HG03571 (cell line): ENCODE results near the gene HSPB1.
A peak's percentile ranks its signal among the peaks of the same experiment; 100 is the strongest.
"Not testable (repeated sequence)": the region's sequence is repeated elsewhere in the genome, so short reads cannot be mapped to it uniquely, and the experiment has no call there.

Experiments
- ATAC-seq: cut with Tn5 transposase; IDR thresholded peaks from one replicate; pipeline ENCODE4 v1.9.1; 2021; ENCODE audit not compliant: unreplicated experiment

HSPB1 gene

DNA sequence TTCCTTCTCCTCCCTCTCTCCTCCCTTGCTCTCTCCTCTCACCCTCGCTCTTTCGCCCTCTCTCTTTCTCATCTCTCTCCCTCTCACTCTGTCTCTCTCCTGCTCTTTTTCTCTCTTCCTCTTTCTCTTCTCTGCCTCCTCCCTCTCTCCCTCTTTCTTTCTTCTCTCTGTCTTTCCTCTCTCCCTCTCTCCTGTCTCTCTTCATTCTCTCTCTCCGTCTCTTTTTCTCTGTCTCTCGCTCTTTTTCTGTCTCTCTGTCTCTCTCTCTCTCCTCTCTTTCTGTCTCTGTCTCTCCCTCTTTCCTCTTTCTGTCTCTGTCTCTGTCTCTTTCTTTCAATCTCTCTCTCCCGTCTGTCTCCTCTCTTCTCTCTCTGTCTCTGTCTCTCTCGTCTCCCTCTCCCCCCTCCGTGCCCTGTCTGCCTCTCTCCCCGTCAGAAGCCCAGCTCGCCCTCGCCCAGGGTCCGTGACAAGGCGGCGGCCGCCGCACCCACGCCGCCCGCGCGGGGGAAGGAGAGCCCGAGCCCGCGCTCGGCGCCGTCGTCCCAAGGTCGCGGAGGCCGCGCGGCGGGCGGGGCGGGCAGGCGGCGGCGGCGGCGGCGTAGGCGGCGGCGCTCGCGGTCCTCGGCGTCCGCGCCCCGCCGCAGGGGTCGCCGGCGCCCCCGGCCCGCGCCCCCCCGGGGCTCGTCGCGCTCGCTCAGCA lies 21.3 kb upstream of the HSPB1 start:
- no peak for ATAC-seq

DNA sequence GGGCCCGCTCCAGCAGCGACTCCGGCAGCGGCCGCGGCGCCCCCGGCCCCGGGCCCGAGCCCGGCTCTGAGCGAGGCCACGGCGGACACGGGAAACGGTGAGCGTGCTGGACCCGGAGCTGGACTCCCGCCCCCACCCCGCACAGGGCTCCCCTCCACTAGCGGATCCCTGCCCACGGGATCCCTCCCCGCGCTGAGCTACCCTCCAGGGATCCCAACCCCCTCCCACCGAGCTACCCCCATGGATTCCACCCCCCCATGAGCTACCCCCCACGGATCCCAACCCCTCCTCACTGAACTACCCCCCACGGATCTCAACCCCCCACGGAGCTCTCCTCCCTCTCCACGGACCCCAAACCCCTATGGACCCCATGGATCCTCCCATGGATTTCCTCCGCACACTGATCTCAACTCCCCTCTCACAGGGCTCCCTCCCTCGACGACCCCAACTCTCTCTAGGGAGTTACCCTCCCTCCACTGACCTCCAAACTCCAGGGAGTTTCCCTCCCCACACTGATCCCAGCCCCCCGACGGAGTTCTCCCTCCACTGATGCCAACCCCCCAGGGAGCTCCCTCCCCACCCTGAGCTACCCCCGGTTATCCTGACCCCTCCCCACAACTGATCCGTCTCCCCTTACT lies 20.6 kb upstream of the HSPB1 start:
- ATAC-seq: no peak

DNA sequence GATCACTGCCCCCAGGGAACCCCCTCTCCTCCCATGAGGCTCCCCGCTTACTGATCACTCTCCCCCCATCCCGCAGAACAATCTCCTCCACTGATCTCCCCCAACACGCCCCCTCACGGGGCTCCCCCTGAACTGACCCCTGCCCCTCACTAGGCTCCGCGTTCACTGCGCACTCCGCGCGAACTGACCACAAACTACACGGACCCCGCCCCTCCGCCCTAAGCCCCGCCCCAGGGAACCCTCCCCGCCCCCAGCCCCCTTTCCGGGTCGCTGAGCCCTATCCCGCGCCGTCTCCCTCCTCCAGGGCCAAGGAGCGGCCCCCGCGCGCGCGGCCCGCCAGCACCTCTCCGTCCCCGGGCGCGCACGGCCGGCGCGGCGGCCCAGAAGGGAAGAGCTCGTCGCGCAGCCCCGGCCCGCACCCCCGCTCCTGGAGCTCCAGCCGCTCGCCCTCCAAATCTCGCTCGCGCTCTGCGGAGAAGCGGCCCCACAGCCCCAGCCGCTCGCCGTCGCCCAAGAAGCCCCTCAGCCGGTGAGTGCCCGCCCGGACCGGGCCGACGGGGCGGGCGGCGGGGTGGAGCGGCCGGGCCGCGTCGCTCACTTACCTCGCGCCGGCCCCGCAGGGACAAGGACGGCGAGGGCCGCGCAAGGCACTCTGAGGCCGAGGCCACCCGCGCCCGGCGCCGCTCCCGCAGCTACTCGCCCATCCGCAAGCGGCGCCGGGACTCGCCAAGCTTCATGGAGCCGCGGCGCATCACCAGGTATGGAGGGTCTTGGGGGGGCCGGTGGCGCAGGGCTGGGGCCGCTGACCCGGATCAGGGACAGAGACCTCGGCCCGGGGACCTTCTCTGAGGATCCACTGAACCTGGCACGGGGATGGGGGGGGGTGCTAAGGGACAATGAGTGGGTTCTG lies 19.9 kb upstream of the HSPB1 start:
- no peak for ATAC-seq

DNA sequence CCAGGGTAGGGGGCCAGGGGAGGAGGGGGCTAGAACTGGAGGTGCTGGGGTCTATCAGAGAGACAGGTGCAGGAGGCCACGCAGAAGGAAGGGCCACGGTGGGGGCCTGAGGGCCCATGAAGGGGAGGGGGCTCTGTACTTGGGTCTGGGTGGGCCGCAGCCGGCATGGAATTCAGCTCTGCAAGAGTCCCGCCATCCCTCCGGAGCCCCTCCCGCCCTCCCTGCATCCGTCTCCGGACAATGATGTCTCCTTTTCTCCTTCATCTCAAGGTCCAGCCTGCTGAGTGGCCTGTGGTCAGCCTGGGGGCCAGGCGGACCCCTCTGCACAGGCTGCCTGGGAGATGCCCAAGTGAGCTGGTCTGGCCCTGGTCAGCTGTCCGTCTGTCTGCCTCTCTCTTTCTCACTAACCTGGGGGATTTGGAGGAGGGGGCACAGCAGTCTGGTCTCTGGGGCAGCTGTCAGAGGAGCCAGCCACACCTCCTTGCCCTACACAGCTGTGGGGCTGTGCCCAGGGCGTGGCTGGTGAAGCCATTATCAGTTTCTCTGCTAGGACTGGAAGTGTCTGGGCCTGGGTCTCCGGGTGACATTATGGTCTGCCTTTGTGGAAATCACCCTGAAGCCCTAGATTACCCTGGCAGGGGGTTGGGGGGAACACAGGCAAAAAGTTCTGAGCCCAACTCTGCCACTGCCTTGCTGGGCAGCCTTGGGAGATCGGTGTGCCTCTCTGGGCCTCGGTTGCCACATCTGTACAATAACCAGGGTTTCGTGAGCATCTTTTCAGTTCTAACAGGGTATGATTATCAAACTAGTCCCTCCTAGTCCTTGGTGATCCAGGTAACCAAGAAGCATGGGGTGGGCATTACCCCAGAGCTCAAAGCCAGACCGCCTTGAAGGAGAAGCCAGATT lies 19.0 kb upstream of the HSPB1 start:
- ATAC-seq: no peak

DNA sequence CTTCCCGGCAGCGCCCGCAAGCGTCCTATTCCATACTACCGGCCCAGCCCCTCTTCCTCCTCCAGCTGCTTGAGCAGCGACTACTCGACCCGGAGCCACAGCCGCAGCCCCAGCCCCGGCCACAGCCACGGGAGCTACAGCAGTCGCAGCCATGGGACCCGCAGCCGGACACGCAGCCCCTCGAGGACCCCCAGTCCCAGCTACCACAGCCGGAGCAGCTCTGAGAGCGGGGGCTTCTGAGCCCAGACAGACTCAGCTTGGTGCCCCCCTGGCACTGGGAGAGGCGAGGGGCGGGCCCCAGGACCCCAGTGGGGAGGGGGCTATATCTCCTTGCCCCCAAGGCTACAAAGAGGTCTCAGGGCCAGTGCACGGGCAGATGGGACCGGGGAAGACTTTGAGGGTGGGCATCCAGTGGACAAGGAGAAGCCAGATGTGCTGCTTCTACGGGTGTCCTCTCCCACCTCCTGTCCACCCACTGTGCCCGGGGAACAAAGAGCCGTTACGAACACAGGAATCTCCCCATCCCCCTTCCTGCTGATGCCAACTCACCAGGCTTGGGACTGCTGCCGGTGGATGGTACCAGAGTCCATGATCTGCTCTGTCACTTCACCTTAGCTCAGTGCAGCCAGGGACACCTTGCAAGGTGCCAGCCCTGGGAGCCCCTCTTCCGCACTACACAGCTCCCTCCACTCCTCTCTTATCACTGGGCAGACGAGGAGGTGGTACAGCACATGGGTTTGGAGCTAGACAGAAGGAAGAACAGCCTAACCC lies 16.7 kb upstream of the HSPB1 start:
- no peak for ATAC-seq

DNA sequence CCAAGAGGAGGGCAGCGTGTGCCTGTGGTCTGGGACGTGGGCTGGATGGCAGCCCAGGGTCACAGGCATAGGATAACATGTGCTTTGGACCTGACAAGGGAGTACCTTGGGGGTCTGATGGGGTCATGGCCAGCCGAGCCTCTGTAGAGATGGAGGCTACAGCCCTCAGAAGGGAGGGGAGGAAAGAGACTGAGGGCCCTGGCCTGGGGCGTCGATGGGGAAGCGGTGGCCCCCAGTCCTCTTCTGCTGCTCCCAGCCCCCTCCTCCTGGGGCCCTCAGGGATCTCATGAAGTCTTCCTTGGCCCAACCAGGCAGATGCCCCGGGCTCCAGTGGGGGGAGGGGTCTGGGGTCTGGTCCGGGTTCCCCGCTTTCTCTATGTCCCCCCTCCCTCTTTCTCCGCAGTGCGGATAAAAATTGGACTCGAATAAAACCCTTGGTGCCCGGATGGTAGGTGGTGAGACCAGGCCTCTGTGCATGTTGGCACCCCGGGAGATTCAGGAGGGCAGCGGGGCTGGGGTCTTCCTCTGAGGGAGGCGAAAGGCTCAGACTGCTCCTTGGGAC lies 15.6 kb upstream of the HSPB1 start:
- ATAC-seq: no peak

DNA sequence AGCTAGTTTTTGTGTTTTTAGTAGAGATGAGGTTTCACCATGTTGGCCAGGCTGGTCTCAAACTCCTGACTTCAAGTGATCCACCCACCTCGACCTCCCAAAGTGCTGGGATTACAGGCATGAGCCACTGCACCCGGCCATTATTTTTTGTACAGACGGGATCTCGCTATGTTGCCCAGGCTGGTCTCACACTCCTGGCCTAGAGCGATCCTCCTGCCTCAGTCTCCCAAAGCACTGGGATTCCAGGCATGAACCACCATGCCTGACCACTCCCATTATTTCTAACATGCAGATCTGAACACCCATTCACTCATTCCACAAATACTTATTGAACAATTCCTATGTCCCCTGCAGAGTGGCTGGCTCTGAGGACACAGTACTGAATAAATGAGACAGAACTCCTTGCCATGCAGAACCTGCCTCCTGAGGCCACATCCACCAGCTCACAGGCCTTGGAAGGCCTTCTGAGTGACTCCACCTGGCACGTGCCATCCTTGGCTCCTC lies 11.6 kb upstream of the HSPB1 start:
- not testable (repeated sequence) for ATAC-seq

DNA sequence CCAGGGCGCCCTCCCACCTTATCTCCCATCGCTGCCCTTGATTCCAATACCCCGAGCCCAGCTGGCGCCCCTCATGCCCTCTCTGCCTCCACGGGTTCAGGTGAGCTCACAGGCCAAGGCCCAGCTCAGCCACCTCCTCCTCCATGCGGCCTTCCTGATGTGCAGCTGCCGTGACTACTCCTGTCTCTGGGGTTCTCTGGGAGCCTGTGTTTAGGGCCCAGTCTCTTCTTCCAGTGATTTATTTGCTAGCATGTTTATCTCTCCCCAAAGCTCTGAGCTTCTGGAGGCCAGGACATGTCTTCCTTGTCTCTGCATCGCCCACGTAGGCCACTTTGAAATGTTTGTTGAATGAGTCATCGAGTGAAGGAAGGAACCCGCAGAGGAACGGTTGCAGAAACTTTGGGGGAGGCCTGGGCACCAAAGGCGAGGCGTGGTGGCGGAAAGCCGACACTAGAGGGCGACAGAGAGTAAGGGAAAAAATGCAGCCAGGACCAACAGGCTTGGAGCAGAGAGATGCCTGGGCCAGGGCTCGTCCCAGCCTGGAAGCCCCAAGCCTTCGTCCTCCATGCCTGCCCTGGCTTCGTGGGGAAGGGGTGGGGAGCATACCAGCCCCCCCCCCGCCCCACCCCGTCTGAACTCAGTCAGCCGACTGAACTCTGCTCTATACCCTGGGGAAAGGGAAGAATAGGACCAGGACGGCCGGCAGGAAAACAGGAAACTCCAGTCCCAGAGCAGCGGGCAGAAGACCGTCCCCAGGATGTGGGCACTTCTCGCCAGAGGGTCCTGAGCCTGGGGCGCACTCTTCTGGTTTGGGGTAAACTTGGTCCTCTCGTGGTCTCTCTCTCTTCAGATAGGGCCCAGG lies 10.9 kb upstream of the HSPB1 start:
- ATAC-seq: peak; percentile 76

DNA sequence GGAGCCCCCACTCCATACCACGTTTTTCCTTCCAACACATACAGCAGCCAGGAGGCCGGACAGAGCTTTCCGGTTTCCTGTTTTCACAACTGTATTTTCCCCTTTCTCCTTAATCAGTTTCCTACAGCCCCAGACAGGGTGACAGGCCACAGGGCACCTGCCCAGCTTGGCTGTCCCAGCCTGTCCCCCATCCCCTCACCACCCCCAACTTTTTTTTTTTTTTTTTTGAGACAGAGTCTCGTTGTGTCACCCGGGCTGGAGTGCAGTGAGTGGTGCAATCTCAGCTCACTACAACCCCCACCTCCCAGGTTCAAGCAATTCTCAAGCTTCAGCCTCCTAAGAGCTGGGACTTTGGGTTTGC lies 10.3 kb upstream of the HSPB1 start:
- ATAC-seq: no peak

DNA sequence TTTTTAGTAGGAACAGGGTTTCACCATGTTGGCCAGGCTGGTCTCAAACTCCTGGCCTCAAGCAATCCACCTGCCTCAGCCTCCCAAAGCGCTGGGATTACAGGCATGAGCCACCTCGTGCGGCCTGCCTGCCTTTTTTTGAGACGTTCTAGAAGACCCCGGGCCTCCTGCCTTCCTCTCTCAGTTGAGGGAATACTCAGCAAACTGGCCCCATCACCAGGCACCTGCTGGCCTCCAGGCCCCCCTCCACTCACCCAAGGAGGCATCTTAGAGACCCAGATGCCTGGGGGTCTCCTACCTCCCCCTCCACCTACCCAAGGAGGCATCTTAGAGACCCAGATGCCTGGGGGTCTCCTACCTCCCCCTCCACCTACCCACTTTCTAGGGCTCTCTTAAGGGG lies 9.6 kb upstream of the HSPB1 start:
- not testable (repeated sequence) for ATAC-seq

DNA sequence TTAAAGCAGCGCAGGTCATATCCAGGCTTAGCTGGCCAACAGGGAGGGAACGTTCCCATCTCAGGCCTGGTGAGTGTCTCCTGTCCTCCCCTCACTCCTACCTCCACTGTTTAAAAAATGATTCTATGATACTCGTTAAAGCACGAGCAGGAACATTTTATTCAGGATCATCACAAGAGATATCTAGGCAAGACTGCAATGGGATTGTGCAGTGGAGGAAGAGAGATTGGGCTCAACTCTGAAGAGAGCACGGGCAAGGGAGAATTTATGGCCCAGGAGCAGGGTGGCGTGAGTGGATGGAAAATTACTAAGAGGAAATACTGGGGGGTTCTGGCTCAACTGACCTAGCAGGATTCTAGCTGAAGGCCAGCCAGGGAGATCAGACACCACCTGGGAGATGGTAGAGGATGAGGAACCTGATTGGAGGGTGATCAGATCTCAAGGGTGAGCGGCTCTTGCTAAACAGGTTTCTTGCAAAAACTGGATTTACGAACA lies 9.0 kb upstream of the HSPB1 start:
- no peak for ATAC-seq

DNA sequence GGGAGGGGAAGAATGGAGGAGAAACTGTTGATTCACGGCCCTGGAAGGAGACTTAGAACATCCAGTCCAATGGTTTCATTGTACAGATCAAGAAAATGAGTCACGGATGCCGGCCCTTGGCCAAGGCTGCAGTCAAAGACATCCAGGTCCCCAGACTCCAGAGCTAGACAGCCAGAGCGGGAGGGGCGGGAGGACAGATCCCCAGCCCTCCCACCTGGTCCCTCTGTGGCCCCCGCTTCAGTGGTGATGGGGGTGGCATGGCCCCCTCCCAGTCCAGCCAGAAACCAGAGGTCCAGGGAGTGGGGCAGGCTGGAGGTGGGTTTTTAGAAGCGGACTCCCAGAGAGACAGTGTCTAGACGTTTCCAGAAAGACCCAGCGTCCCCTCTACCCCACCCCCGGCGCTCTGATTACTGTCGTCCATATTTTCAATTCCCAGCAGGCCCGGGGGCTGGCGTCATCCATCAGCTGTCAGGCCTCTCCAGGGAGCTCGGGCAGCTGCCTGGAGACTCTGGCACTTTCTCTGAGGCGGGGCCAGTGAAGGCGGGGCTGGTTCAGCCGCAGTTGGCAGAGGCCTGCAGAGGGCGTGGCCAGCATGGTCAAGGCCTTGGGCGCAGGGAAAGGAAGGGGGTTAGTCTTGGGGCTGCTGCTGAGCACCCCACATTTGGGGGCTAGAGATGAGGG lies 8.0 kb upstream of the HSPB1 start:
- no peak for ATAC-seq

DNA sequence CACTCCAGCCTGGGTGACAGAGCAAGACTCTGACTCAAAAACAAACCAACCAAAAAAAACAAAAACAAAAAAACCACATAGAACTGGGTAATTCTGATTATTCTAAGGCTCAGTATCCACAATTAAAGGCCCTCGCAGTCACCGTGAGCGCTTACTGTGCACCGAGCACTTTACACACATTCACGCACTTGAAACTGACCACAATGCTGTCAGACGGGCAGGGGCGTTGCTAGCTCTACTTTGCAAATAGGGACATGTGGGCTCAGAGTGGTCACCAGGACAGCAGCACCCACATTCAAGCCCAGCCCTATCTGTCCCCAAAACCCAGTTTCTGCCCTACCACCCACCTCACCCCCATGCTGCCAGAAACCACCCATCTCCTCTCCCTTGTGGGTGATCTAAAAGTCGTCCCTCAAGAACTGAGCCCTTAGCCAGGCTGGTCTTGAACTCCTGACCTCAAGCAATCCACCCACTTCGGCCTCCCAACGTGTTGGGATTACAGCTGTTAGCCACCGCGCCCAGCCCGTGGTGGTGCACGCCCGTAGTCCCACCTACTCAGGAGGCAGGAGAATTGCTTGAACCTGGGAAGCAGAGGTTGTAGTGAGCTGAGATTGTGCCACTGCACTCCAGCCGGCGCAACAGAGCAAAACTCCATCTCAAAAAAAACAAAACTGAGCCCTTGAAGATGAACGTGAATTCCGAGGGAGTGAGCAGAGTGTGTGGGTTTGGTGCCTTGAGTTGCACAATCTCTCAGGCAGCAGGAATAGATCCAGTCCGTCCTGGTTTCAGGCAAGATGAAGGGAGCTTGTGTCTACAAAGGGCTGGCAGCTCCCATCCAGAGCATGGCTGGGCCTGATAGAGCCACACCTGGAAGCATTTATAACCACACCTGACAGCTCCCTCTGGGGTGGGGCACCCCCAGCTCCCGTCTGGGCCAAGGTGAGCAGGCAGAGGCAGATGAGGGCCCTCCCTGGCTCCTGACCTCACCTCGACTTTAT lies 5.4 kb upstream of the HSPB1 start:
- ATAC-seq: no peak

DNA sequence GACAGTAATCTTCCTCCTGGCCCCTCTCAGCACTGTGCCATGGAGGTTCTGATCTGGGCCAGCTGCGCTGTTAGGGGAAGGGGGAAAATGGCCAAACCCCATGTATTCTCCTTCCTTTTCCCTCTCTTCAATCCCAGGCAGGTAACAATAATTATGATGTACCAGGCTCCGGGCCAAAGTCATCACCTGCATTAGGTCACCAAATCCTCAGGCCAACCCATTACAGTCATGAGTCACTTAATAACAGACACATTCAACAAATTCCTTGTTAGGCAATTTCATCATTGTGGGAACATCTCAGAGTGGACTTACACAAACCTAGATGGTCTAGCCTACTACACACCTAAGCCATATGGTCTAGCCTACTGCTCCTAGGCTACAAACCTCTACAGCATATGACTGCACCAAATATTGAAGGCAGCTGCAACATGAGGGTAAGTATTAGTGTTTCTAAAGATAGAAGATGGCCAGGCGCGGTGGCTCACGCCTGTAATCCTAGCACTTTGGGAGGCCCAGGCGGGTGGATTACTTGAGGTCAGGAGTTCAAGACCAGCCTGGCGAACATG lies 2.2 kb upstream of the HSPB1 start:
- ATAC-seq: no peak

DNA sequence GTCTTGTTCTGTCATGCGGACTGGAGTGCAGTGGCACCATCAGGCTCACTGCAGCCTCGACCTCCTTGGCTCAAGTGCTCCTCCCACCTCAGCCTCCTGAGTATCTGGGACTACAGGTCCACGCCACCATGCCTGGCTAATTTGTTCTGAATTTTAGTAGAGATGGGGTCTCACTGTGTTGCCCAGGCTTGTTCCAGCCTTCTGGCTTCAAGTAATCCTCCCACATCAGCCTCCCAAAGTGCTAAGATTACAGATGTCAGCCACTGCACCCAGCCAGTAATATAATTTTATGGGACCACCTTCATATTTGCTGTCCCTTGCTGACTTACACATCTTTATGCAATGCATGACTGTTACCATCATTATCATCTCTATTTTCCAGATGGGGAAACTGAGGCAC lies 1.5 kb upstream of the HSPB1 start:
- no peak for ATAC-seq
